HCT116 (cell line): ENCODE data around the gene DOCK10. TPM values are rescaled to one million over a fixed set of nuclear protein-coding genes. Genes with fewer than 3 reads are reported as not detected.

Experiments
- ATAC-seq: fragments of 200-7000 bp; cut with Tn5 transposase; 2 replicates; pipeline ENCODE4 v1.9.1; 2020; ENCODE audit warnings: mild to moderate bottlenecking, moderate library complexity
- BruUV-seq: library from RNA; stranded (reverse); fragments of 400-500 nt; replicated peaks from 2 replicates; lab custom pipeline; 2021; lab: Mats Ljungman, UMichigan
- CTCF ChIA-PET: fragments of 300-600 bp; sonication (Branson Sonifier 250); formaldehyde crosslinking; loops from one replicate; lab custom pipeline; 2021; ENCODE audit warnings: antibody characterized with exemption; lab: Charles Lee
- POLR2A ChIA-PET: fragments of 300-600, 350-600 bp; sonication (Branson Sonifier 250); formaldehyde crosslinking; loops from one replicate; lab custom pipeline; 2021; ENCODE audit warnings: antibody characterized with exemption; lab: Charles Lee
- RAD21 ChIA-PET, 2 experiments: fragments of 300-600 bp; sonication (Branson Sonifier 250); formaldehyde crosslinking; loops; one replicate each; lab custom pipeline; 2023; ENCODE audit warnings: low total read pairs in 2 of 2; ENCODE audit not compliant: uncharacterized antibody in 2 of 2, unreplicated experiment in 2 of 2, low non-redundant PET in 1 of 2; lab: Charles Lee
- DNase-seq: peaks from one replicate; pipeline ENCODE4 v3.0.0-alpha.2; 2010; ENCODE audit warnings: low read depth, low spot score
- H2AFZ ChIP-seq: fragments of 200-600 bp; shearing (Covaris generic), sonication (generic); 2 replicates; pipeline ENCODE4 v1.6.1; 2017; ENCODE audit warnings: low read depth, mixed run types, mixed read lengths, antibody characterized with exemption, low read length; ENCODE audit not compliant: poor library complexity, severe bottlenecking
- H3K27ac ChIP-seq: 2 replicates; pipeline ENCODE4 v1.5.1; 2012; ENCODE audit warnings: low read depth, low read length
- H3K27me3 ChIP-seq: fragments of 200-600 bp; sonication (generic); 2 replicates; pipeline ENCODE4 v1.6.1; 2016; ENCODE audit warnings: mixed run types, low read length, mixed read lengths; ENCODE audit not compliant: insufficient read depth
- H3K36me3 ChIP-seq, 2 experiments: fragments of 200-500 bp in 1 of 2; fragments of 200-600 bp in 1 of 2; sonication (Bioruptor generic) in 1 of 2; sonication (generic) in 1 of 2; 2 replicates each; pipeline versions ENCODE4 v1.5.1 to v1.6.1; 2014 to 2016; ENCODE audit warnings: low read length in 2 of 2, inconsistent platforms in 1 of 2, mixed read lengths in 1 of 2, mixed run types in 1 of 2; ENCODE audit not compliant: insufficient read depth in 2 of 2, control insufficient read depth in 1 of 2
- H3K4me1 ChIP-seq, 2 experiments: fragments of 200-600 bp in 1 of 2; sonication (generic) in 1 of 2; 2 replicates each; pipeline versions ENCODE4 v1.5.1 to v1.6.1; 2012 to 2017; ENCODE audit warnings: low read length in 2 of 2, inconsistent platforms in 1 of 2, mild to moderate bottlenecking in 1 of 2, mixed read lengths in 1 of 2, mixed run types in 1 of 2, moderate library complexity in 1 of 2; ENCODE audit not compliant: insufficient read depth in 2 of 2, control insufficient read depth in 1 of 2
- H3K4me2 ChIP-seq: fragments of 200-600 bp; sonication (generic); 2 replicates; pipeline ENCODE4 v1.6.1; 2017; ENCODE audit warnings: mixed run types, low read length, mixed read lengths
- H3K4me3 ChIP-seq, 2 experiments: fragments of 200-600 bp in 1 of 2; sonication (generic) in 1 of 2; replicated peaks in 1 of 2; 2 replicates each; pipeline ENCODE4 v1.5.1; 2011 to 2016; ENCODE audit warnings: low read length in 2 of 2, control low read depth in 1 of 2, low read depth in 1 of 2, mild to moderate bottlenecking in 1 of 2, mixed read lengths in 1 of 2, mixed run types in 1 of 2
- H3K79me2 ChIP-seq: fragments of 200-600 bp; sonication (generic); 2 replicates; pipeline ENCODE4 v1.6.1; 2017; ENCODE audit warnings: mild to moderate bottlenecking, mixed run types, low read length, moderate library complexity, mixed read lengths; ENCODE audit not compliant: insufficient read depth
- H3K9ac ChIP-seq: fragments of 200-600 bp; sonication (generic); 2 replicates; pipeline ENCODE4 v1.6.1; 2016; ENCODE audit warnings: low read length, mixed read lengths
- H3K9me2 ChIP-seq: fragments of 200-600 bp; sonication (generic), shearing (Covaris generic); 2 replicates; pipeline ENCODE4 v1.6.1; 2017; ENCODE audit warnings: mixed run types, mild to moderate bottlenecking, moderate library complexity; ENCODE audit not compliant: insufficient read depth
- H3K9me3 ChIP-seq, 2 experiments: fragments of 200-500 bp in 1 of 2; fragments of 200-600 bp in 1 of 2; sonication (Bioruptor generic) in 1 of 2; sonication (generic) in 1 of 2; 2 replicates each; pipeline ENCODE4 v1.6.1; 2014 to 2017; ENCODE audit warnings: low read length in 2 of 2, mixed read lengths in 2 of 2, inconsistent platforms in 1 of 2, low read depth in 1 of 2, mild to moderate bottlenecking in 1 of 2, mixed run types in 1 of 2, moderate library complexity in 1 of 2; ENCODE audit not compliant: control insufficient read depth in 1 of 2, insufficient read depth in 1 of 2
- H4K20me1 ChIP-seq: fragments of 200-600 bp; sonication (generic), shearing (Covaris generic); 2 replicates; pipeline ENCODE4 v1.6.1; 2017; ENCODE audit warnings: mixed run types, mild to moderate bottlenecking, moderate library complexity; ENCODE audit not compliant: insufficient read depth
- CEBPB ChIP-seq: IDR thresholded peaks from 2 replicates; pipeline ENCODE4 v1.6.1; 2012; ENCODE audit warnings: low read depth
- EZH2 ChIP-seq: fragments of 200-600 bp; sonication (generic); IDR thresholded peaks from 2 replicates; pipeline ENCODE4 v1.6.1; 2017; ENCODE audit warnings: antibody characterized with exemption, mixed run types
- FOSL1 ChIP-seq: IDR thresholded peaks from 2 replicates; pipeline ENCODE4 v1.6.1; 2012; ENCODE audit warnings: low read depth
- POLR2AphosphoS5 ChIP-seq: IDR thresholded peaks from 2 replicates; pipeline ENCODE4 v1.6.1; 2011; ENCODE audit warnings: mild to moderate bottlenecking, low read depth, low read length, moderate library complexity
- RAD21 ChIP-seq: IDR thresholded peaks from 2 replicates; pipeline ENCODE4 v1.6.1; 2012; ENCODE audit warnings: low read depth, mild to moderate bottlenecking
- SRF ChIP-seq: IDR thresholded peaks from 2 replicates; pipeline ENCODE4 v1.6.1; 2012; ENCODE audit warnings: low read depth
- TCF7L2 ChIP-seq: IDR thresholded peaks from 2 replicates; pipeline ENCODE4 v1.7.0; 2011; ENCODE audit warnings: borderline replicate concordance, inconsistent platforms; ENCODE audit not compliant: insufficient read depth, insufficient read length; ENCODE audit errors: extremely low read depth
- YY1 ChIP-seq: IDR thresholded peaks from 2 replicates; pipeline ENCODE4 v1.6.1; 2011; ENCODE audit warnings: low read length, low read depth, moderate library complexity, mild to moderate bottlenecking; ENCODE audit not compliant: insufficient replicate concordance; ENCODE audit errors: extremely low read depth
- ZFX ChIP-seq: fragments of 450-650 bp; IDR thresholded peaks from 2 replicates; pipeline ENCODE4 v1.6.1; 2017
- ZNF274 ChIP-seq: fragments of 200-500 bp; sonication (Bioruptor generic); IDR thresholded peaks from 2 replicates; pipeline ENCODE4 v1.6.1; 2014; ENCODE audit warnings: mild to moderate bottlenecking, low read depth, low read length, inconsistent platforms
- intact Hi-C: fragments of 100-400 bp; cut with micrococcal nuclease; formaldehyde crosslinking; loops from 2 replicates; pipeline ENCODE4 v1.10.0; 2022
- total RNA-seq: library from RNA; stranded (reverse); gene quantifications from one replicate; pipeline ENCODE4 v1.2.1, GENCODE V29; 2021; ENCODE audit not compliant: unreplicated experiment
- TF ChIP-seq, protein P1 (sequence below): IDR thresholded peaks from 2 replicates; pipeline ENCODE4 v1.6.1; 2012; ENCODE audit warnings: low read depth
- TF ChIP-seq, protein P2 (sequence below): IDR thresholded peaks from 2 replicates; pipeline ENCODE4 v1.6.1; 2012
- TF ChIP-seq, protein P3 (sequence below), 3 experiments: fragments of 200-600 bp in 1 of 3; sonication (generic) in 1 of 3; IDR thresholded peaks in 2 of 3; conservative IDR thresholded peaks in 1 of 3; 2 replicates each; pipeline ENCODE4 v1.5.1; 2012 to 2017; ENCODE audit warnings: low read depth in 2 of 3, low read length in 2 of 3, antibody characterized with exemption in 1 of 3, borderline replicate concordance in 1 of 3, control low read depth in 1 of 3, mild to moderate bottlenecking in 1 of 3, mixed read lengths in 1 of 3, mixed run types in 1 of 3, moderate library complexity in 1 of 3; ENCODE audit not compliant: insufficient read depth in 1 of 3
- TF ChIP-seq, protein P4 (sequence below): IDR thresholded peaks from 2 replicates; pipeline ENCODE4 v1.6.1; 2012

The DOCK10 gene
- total RNA-seq, 1 experiment from 2014 or later: 0.54 TPM

DNA sequence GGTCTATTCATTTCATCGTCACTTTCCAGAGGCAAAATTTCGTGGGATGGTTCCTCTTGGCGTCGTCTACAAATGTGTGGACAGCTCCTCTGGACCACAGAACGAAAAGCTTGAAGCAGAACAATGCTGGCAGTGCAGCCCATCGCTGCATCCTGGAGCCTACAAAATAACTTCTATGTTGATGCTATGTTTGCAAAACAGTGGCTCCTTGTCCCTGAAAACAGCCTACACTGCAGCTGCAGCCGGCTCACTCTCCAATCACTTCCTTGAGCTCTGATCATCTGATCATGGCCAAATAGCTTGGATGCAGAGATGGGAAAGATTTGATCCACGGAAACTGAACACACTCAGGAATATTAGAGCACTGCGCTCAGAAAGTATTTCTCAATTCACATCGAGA, 60.0 kb downstream of the DOCK10 start (continued):
- TF ChIP-seq, protein P1, sequence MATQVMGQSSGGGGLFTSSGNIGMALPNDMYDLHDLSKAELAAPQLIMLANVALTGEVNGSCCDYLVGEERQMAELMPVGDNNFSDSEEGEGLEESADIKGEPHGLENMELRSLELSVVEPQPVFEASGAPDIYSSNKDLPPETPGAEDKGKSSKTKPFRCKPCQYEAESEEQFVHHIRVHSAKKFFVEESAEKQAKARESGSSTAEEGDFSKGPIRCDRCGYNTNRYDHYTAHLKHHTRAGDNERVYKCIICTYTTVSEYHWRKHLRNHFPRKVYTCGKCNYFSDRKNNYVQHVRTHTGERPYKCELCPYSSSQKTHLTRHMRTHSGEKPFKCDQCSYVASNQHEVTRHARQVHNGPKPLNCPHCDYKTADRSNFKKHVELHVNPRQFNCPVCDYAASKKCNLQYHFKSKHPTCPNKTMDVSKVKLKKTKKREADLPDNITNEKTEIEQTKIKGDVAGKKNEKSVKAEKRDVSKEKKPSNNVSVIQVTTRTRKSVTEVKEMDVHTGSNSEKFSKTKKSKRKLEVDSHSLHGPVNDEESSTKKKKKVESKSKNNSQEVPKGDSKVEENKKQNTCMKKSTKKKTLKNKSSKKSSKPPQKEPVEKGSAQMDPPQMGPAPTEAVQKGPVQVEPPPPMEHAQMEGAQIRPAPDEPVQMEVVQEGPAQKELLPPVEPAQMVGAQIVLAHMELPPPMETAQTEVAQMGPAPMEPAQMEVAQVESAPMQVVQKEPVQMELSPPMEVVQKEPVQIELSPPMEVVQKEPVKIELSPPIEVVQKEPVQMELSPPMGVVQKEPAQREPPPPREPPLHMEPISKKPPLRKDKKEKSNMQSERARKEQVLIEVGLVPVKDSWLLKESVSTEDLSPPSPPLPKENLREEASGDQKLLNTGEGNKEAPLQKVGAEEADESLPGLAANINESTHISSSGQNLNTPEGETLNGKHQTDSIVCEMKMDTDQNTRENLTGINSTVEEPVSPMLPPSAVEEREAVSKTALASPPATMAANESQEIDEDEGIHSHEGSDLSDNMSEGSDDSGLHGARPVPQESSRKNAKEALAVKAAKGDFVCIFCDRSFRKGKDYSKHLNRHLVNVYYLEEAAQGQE: no peak
- TF ChIP-seq ZFX: no peak
- TF ChIP-seq TCF7L2: no peak
- TF ChIP-seq, protein P2, sequence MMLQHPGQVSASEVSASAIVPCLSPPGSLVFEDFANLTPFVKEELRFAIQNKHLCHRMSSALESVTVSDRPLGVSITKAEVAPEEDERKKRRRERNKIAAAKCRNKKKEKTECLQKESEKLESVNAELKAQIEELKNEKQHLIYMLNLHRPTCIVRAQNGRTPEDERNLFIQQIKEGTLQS: no peak
- TF ChIP-seq POLR2AphosphoS5: no peak
- no peak for TF ChIP-seq FOSL1
- TF ChIP-seq SRF: no peak
- no peak for TF ChIP-seq EZH2

DNA sequence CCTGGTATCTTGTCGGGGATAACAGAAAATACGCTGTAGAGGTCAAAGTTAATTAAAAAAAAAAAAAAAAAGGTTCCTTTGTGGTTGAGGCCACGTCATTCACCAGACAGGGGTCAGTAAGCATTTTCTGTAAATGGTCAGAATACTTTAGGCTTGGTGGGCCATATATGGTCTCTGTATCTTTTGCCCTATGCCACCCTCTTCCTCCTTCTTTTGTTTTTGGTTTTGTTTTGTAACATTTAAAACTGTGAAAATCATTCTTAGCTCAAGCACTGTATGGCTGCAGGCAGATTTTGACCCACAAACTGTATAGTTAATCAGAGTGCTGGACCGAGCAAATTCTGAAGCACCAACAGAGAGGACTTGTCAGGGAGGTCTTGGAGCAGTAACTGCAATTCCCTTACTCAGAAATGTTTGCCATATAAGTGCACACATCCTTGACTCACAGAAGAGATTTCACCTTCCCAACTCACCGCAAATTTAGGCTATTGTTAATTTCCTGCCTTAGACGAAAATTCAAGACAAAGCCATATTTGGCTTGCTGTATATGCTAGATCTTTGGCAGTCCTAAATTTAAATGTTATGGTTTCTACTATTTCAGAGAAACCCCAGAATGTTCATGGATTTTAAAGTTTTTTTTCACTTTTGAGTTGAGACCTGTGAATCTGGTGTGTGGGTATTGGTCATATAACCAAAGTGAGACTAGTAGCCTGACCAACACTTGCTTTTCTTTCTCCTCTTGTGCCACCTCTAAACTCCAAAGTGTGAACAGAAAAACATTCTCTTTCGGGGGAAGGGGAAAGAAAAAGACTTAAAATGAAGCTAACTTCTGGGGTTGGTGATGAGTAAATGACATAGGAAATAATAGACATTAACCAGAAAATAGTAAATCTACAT, 65.4 kb downstream of the DOCK10 start:
- H3K9me2 ChIP-seq: no peaks in the 10 kb centered on the region
- intact Hi-C loops: no loop called here
- no peaks in the 10 kb centered on the region for H3K79me2 ChIP-seq
- no TSS peak for BruUV-seq
- H2AFZ ChIP-seq: no peak overlapping the region
- DNase-seq: no peak
- no peak overlapping the region for H3K4me2 ChIP-seq
- CTCF ChIA-PET: no interaction called here
- H3K4me3 ChIP-seq: no peak overlapping the region
- no peak for ATAC-seq
- H3K27ac ChIP-seq: no peak overlapping the region
- POLR2A ChIA-PET: no interaction called here
- 0 out of 2 replicates have a peak, but pooled peaks cover under 1% of the 10 kb centered on the region for H3K27me3 ChIP-seq
- RAD21 ChIA-PET: no interaction called here
- no peaks in the 10 kb centered on the region for H3K4me1 ChIP-seq
- no peak overlapping the region for H3K9ac ChIP-seq
- no peaks in the 10 kb centered on the region for H3K9me3 ChIP-seq
- H3K36me3 ChIP-seq: no peaks in the 10 kb centered on the region
- H4K20me1 ChIP-seq: no peaks in the 10 kb centered on the region
- TF ChIP-seq YY1 (no peak), EZH2 (no peak), POLR2AphosphoS5 (no peak), ZNF274 (no peak), CEBPB (no peak), ZFX (no peak), RAD21 (no peak), SRF (no peak)
- TF ChIP-seq, protein P3, sequence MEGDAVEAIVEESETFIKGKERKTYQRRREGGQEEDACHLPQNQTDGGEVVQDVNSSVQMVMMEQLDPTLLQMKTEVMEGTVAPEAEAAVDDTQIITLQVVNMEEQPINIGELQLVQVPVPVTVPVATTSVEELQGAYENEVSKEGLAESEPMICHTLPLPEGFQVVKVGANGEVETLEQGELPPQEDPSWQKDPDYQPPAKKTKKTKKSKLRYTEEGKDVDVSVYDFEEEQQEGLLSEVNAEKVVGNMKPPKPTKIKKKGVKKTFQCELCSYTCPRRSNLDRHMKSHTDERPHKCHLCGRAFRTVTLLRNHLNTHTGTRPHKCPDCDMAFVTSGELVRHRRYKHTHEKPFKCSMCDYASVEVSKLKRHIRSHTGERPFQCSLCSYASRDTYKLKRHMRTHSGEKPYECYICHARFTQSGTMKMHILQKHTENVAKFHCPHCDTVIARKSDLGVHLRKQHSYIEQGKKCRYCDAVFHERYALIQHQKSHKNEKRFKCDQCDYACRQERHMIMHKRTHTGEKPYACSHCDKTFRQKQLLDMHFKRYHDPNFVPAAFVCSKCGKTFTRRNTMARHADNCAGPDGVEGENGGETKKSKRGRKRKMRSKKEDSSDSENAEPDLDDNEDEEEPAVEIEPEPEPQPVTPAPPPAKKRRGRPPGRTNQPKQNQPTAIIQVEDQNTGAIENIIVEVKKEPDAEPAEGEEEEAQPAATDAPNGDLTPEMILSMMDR (IDR thresholded peaks at IDR 0.05 in 2 of 3, conservative IDR thresholded peaks at IDR 0.05 in 1 of 3; ENCODE audit: borderline replicate concordance in 1 of 3, insufficient read depth in 1 of 3, low read depth in 2 of 3, low read length in 2 of 3): no peak
- TF ChIP-seq, protein P4, sequence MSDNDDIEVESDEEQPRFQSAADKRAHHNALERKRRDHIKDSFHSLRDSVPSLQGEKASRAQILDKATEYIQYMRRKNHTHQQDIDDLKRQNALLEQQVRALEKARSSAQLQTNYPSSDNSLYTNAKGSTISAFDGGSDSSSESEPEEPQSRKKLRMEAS: no peak
